A549 (cell line): ENCODE results near the gene COL15A1. TPM values are rescaled to one million over a fixed set of nuclear protein-coding genes. Genes with fewer than 3 reads are reported as not detected.

ENCODE experiments used
- ATAC-seq, 2 experiments: fragments of 200-7000 bp in 1 of 2; fragments of >200 bp in 1 of 2; cut with Nextera tagmentation in 1 of 2; cut with Tn5 transposase in 1 of 2; 3 replicates each; pipeline versions ENCODE4 v1.8.0 to v1.9.1; 2018 to 2020; ENCODE audit warnings: mild to moderate bottlenecking in 1 of 2, moderate library complexity in 1 of 2
- CTCF ChIA-PET: fragments of 300-600 bp; sonication (Branson Sonifier 250); formaldehyde crosslinking; extraction: SDS; loops from one replicate; lab custom pipeline; 2021; ENCODE audit warnings: antibody characterized with exemption, inconsistent platforms; lab: Yijun Ruan, JAX
- POLR2A ChIA-PET: fragments of 350-600 bp; formaldehyde crosslinking; extraction: SDS; loops from one replicate; lab custom pipeline; 2021; ENCODE audit warnings: antibody characterized with exemption, inconsistent platforms; lab: Yijun Ruan, JAX
- DNase-seq, 2 experiments: peaks; one replicate each; pipeline versions ENCODE4 v3.0.0 to v3.0.0-alpha.2; 2011 to 2016; ENCODE audit warnings: low read depth in 1 of 2, low spot score in 1 of 2
- FAIRE-seq: peaks from 2 replicates; lab custom pipeline; 2011; peaks lifted over from hg19 to GRCh38; lab: Jason Lieb, UNC
- H3K27ac ChIP-seq, 2 experiments: fragments of >200 bp; sonication (Bioruptor Twin); formaldehyde crosslinking; 3 replicates each; pipeline ENCODE4 v1.5.1; 2016 to 2017
- H3K4me1 ChIP-seq: fragments of >200 bp; sonication (Bioruptor Twin); formaldehyde crosslinking; 3 replicates; pipeline ENCODE4 v1.6.1; 2016
- H3K4me2 ChIP-seq: fragments of >200 bp; sonication (Bioruptor Twin); formaldehyde crosslinking; 3 replicates; pipeline ENCODE4 v1.6.1; 2016
- H3K4me3 ChIP-seq: fragments of >200 bp; sonication (Bioruptor Twin); formaldehyde crosslinking; 3 replicates; pipeline ENCODE4 v1.5.1; 2016
- H3K9me3 ChIP-seq: fragments of >200 bp; sonication (Bioruptor Twin); formaldehyde crosslinking; 3 replicates; pipeline ENCODE4 v1.6.1; 2016
- BCL3 ChIP-seq: fragments of >200 bp; sonication (Bioruptor Twin); formaldehyde crosslinking; IDR thresholded peaks from 3 replicates; pipeline ENCODE4 v1.6.1; 2016
- BHLHE40 ChIP-seq: IDR thresholded peaks from 2 replicates; pipeline ENCODE4 v1.6.1; 2012; ENCODE audit warnings: low read depth, low read length, inconsistent platforms
- E2F6 ChIP-seq: IDR thresholded peaks from 2 replicates; pipeline ENCODE4 v1.6.1; 2012; ENCODE audit warnings: low read depth, borderline replicate concordance
- EHMT2 ChIP-seq: fragments of 200-600 bp; sonication (generic); IDR thresholded peaks from 2 replicates; pipeline ENCODE4 v1.6.1; 2016; ENCODE audit warnings: antibody characterized with exemption, low read depth, mild to moderate bottlenecking, moderate library complexity
- EP300 ChIP-seq, 2 experiments: fragments of >200 bp; sonication (Bioruptor Twin); formaldehyde crosslinking; IDR thresholded peaks; 2 replicates in 1 of 2; 3 replicates in 1 of 2; pipeline ENCODE4 v1.6.1; 2016 to 2017
- FOSB ChIP-seq: fragments of 250-450 bp; sonication (Bioruptor Pico); IDR thresholded peaks from 2 replicates; pipeline ENCODE4 v1.5.0; 2020; ENCODE audit warnings: mild to moderate bottlenecking, moderate library complexity
- FOSL2 ChIP-seq, 2 experiments: fragments of 450-650 bp in 1 of 2; fragments of >200 bp in 1 of 2; sonication (Bioruptor Twin) in 1 of 2; formaldehyde crosslinking; IDR thresholded peaks; 2 replicates each; pipeline versions ENCODE4 v1.5.0 to v1.6.1; 2016 to 2020; ENCODE audit warnings: mild to moderate bottlenecking in 1 of 2, moderate library complexity in 1 of 2
- GATA3 ChIP-seq: IDR thresholded peaks from 2 replicates; pipeline ENCODE4 v1.6.1; 2012; ENCODE audit warnings: borderline replicate concordance
- HES2 ChIP-seq: fragments of >200 bp; sonication (Bioruptor Twin); formaldehyde crosslinking; IDR thresholded peaks from 2 replicates; pipeline ENCODE4 v1.6.1; 2016
- HEYL ChIP-seq: fragments of 250-450 bp; sonication (Bioruptor Pico); IDR thresholded peaks from 2 replicates; pipeline ENCODE4 v1.8.0; 2021; ENCODE audit warnings: mild to moderate bottlenecking, moderate library complexity
- HOXA7 ChIP-seq: fragments of 250-450 bp; sonication (Bioruptor Pico); IDR thresholded peaks from 2 replicates; pipeline ENCODE4 v1.5.0; 2020; ENCODE audit warnings: mild to moderate bottlenecking, moderate library complexity
- HOXB13 ChIP-seq: fragments of 250-450 bp; sonication (Bioruptor Pico); IDR thresholded peaks from 2 replicates; pipeline ENCODE4 v1.5.0; 2020; ENCODE audit warnings: low read depth, mild to moderate bottlenecking, moderate library complexity
- JUNB ChIP-seq: fragments of >200 bp; sonication (Bioruptor Twin); formaldehyde crosslinking; IDR thresholded peaks from 2 replicates; pipeline ENCODE4 v1.6.1; 2016
- MAFK ChIP-seq: fragments of 450-650 bp; IDR thresholded peaks from 2 replicates; pipeline ENCODE4 v1.6.1; 2014; ENCODE audit not compliant: partially characterized antibody
- MAX ChIP-seq: IDR thresholded peaks from 2 replicates; pipeline ENCODE4 v1.6.1; 2012
- MAZ ChIP-seq: fragments of 150-350 bp; IDR thresholded peaks from 2 replicates; pipeline ENCODE4 v1.6.1; 2014; ENCODE audit warnings: antibody characterized with exemption, low read depth, low read length, borderline replicate concordance
- MYC ChIP-seq: IDR thresholded peaks from 2 replicates; pipeline ENCODE4 v1.6.1; 2012; ENCODE audit warnings: mild to moderate bottlenecking, inconsistent platforms, low read length, improper control_type of control experiment, borderline replicate concordance
- NFE2L2 ChIP-seq: fragments of 150-350 bp; conservative IDR thresholded peaks from 2 replicates; pipeline ENCODE4 v1.6.1; 2014; ENCODE audit warnings: low read length
- PHF8 ChIP-seq: fragments of 200-600 bp; sonication (generic); IDR thresholded peaks from 2 replicates; pipeline ENCODE4 v1.6.1; 2016; ENCODE audit warnings: low read depth, mild to moderate bottlenecking, antibody characterized with exemption, moderate library complexity, borderline replicate concordance
- POLR2A ChIP-seq: IDR thresholded peaks from 2 replicates; pipeline ENCODE4 v1.6.1; 2012; ENCODE audit warnings: mild to moderate bottlenecking, low read length
- POLR2AphosphoS2 ChIP-seq: conservative IDR thresholded peaks from 2 replicates; pipeline ENCODE4 v1.6.1; 2012; ENCODE audit warnings: low read length, improper control_type of control experiment, inconsistent platforms
- RARB ChIP-seq: fragments of 250-450 bp; sonication (Bioruptor Pico); IDR thresholded peaks from 2 replicates; pipeline ENCODE4 v1.8.0; 2021; ENCODE audit warnings: mild to moderate bottlenecking, moderate library complexity
- REST ChIP-seq: fragments of 200-600 bp; sonication (generic); IDR thresholded peaks from 2 replicates; pipeline ENCODE4 v1.6.1; 2016; ENCODE audit warnings: antibody characterized with exemption, mild to moderate bottlenecking, moderate library complexity
- SREBF2 ChIP-seq: fragments of 450-650 bp; IDR thresholded peaks from 2 replicates; pipeline ENCODE4 v1.6.1; 2014; ENCODE audit warnings: mild to moderate bottlenecking, moderate library complexity
- USF2 ChIP-seq: fragments of 450-650 bp; IDR thresholded peaks from 2 replicates; pipeline ENCODE4 v1.6.1; 2014; ENCODE audit warnings: antibody characterized with exemption
- ZFP36 ChIP-seq: fragments of 450-650 bp; IDR thresholded peaks from 2 replicates; pipeline ENCODE4 v1.6.1; 2014; ENCODE audit warnings: borderline replicate concordance; ENCODE audit not compliant: partially characterized antibody
- WGBS: methylation state at CpG from one replicate; pipeline ENCODE4 v1.1.6; 2017; ENCODE audit errors: missing lambda C conversion rate; 5-methylcytosine and 5-hydroxymethylcytosine counted together
- polyA plus RNA-seq, 4 experiments: library from polyadenylated mRNA; depleted of rRNA in 3 of 4; stranded (reverse); fragments of >200 nt; fragmentation: RNase III in 1 of 4; extraction: RNeasy Plus Mini Kit Qiagen cat#74134 plus additional on column Dnase treatment in 1 of 4; gene quantifications; 2 replicates in 3 of 4; 3 replicates in 1 of 4; pipeline ENCODE4 v1.2.3, GENCODE V29; 2011 to 2017

Gene COL15A1
- polyA plus RNA-seq, 2 of the 4 experiments (the other 2 are of a cell fraction) = 0.09 to 0.12 TPM

GRCh38 chr9:98960409-98960808, 16.7 kb downstream of the COL15A1 start:
- FAIRE-seq = no peak
- no peak overlapping the region for H3K4me2 ChIP-seq
- POLR2A ChIA-PET = no interaction called here

GRCh38 chr9:98961513-98962180, 17.9 kb downstream of the COL15A1 start:
- WGBS = 43% methylated on average over 16 of the region's 16 CpGs
- POLR2A ChIA-PET = no interaction called here
- Histone ChIP-seq H3K4me2 (no peak overlapping the region), H3K27ac (no peak overlapping the region), H3K9me3 (peaks cover 5% of the 10 kb centered on the region; the same call in 1 of the 3 replicates), H3K4me3 (no peak overlapping the region), H3K4me1 (no peaks in the 10 kb centered on the region)
- ATAC-seq (no peak; a peak in 1 of 6 replicates), DNase-seq (no peak), FAIRE-seq (no peak)
- TF ChIP-seq PHF8 = no peak
- TF ChIP-seq POLR2A = no peak
- no peak for TF ChIP-seq FOSB
- TF ChIP-seq MAFK = no peak
- no peak for TF ChIP-seq JUNB
- no peak for TF ChIP-seq MAX
- TF ChIP-seq BCL3 = no peak
- no peak for TF ChIP-seq HES2
- TF ChIP-seq E2F6 = no peak
- no peak for TF ChIP-seq MYC
- TF ChIP-seq HEYL (CRISPR knock-in tag) = no peak
- no peak for TF ChIP-seq EHMT2
- TF ChIP-seq NFE2L2 = no peak
- no peak for TF ChIP-seq EP300 (IDR thresholded peaks at IDR 0.05)
- no peak for TF ChIP-seq USF2
- no peak for TF ChIP-seq SREBF2
- TF ChIP-seq MAZ = no peak
- no peak for TF ChIP-seq ZFP36
- CTCF ChIA-PET = no interaction called here

More at GRCh38 chr9:98960409-98960808, 16.7 kb downstream of the COL15A1 start:
- Histone ChIP-seq H3K4me1 (no peaks in the 10 kb centered on the region), H3K27ac (no peak overlapping the region), H3K9me3 (peaks cover 5% of the 10 kb centered on the region; the same call in 1 of the 3 replicates), H3K4me3 (no peak overlapping the region)
- CTCF ChIA-PET = interaction anchor here (0.8 to 1.2 kb wide), 3 partner anchors 15 to 163 kb away, joined by 3 to 5 read pairs (median 3); no protein-coding TSS in a partner anchor
- WGBS = 9% methylated on average over 3 of the region's 3 CpGs
- DNase-seq (no peak), ATAC-seq (no peak)
- TF ChIP-seq HOXA7 (CRISPR knock-in tag) = no peak
- TF ChIP-seq POLR2AphosphoS2 = no peak
- TF ChIP-seq HOXB13 = no peak
- no peak for TF ChIP-seq GATA3
- no peak for TF ChIP-seq NFE2L2

- CTCF ChIA-PET = interaction anchor here (1.7 to 2.7 kb wide), 2 partner anchors 10 to 36 kb away, joined by 4 to 9 read pairs; no protein-coding TSS in a partner anchor
- WGBS = 42% methylated on average over 7 of the region's 7 CpGs
- H3K27ac ChIP-seq = no peak overlapping the region
- TF ChIP-seq RARB (CRISPR knock-in tag) (no peak), FOSL2 (IDR thresholded peaks at IDR 0.05) (no peak), FOSL2 (CRISPR knock-in tag; IDR thresholded peaks at IDR 0.05) (no peak), HEYL (CRISPR knock-in tag) (no peak), MAX (no peak), REST (no peak), EHMT2 (no peak), POLR2A (no peak), PHF8 (no peak), BHLHE40 (no peak)
These were observed 18.5 kb downstream of the COL15A1 start for GRCh38 chr9:98962181-98962560.

More at GRCh38 chr9:98962181-98962560, 18.5 kb downstream of the COL15A1 start:
- Histone ChIP-seq H3K4me2 (no peak overlapping the region), H3K4me1 (no peaks in the 10 kb centered on the region), H3K9me3 (peaks cover 3% of the 10 kb centered on the region; the same call in 1 of the 3 replicates), H3K4me3 (no peak overlapping the region)
- no peak for ATAC-seq
- POLR2A ChIA-PET = no interaction called here
- FAIRE-seq = no peak
- no peak for DNase-seq
